ENCODE results near the gene ZSWIM5. TPM values are rescaled to one million over a fixed set of nuclear protein-coding genes. Genes with fewer than 3 reads are reported as not detected.
"Not testable (repeated sequence)": the region's sequence is repeated elsewhere in the genome, so short reads cannot be mapped to it uniquely, and the experiment has no call there.

The ZSWIM5 gene
- total and polyA plus RNA-seq, 10 donors: 0.15 to 4.7 (median 2.7) TPM

DNA sequence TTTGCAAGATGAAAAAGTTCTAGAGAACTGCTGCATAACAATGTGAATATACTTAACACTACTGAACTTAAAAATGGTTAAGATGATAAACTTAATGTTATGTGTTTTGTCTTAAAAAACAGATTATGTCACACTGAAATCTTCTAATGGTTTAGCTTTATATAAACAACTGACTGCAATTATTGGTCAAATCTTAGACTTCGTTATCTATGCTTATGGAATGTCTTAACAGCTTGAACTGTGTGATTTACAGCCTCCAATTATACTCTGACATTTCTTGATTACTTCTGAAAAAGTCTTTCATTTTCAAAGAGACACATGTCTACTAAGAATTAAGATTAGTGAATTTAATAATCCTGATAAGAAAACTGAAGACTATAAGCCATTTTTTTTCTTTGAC, 71.1 kb downstream of the ZSWIM5 start:
- peaks cover 0 to 9% (median 4%) of the 10 kb centered on the region in 6 donors for H3K4me1 ChIP-seq
- intact Hi-C loops (cut with DNase I; ENCODE audit: low total_unique reads): no loop called here
- no peak for DNase-seq
- no peak overlapping the region for H3K4me3 ChIP-seq
- TF ChIP-seq POLR2A (IDR thresholded peaks at IDR 0.05): no peak
- no peak for TF ChIP-seq CTCF (IDR thresholded peaks at IDR 0.05 in 8 of 11, conservative IDR thresholded peaks at IDR 0.05 in 3 of 11)
- TF ChIP-seq POLR2AphosphoS5 (IDR thresholded peaks at IDR 0.05): no peak
- no peaks in the 10 kb centered on the region for H3K27me3 ChIP-seq (replicated peaks in 1 of 7)
- peaks cover 0 to 5% (median 0%) of the 10 kb centered on the region in 8 donors for H3K9me3 ChIP-seq
- 71 to 94% (median 88%) methylated on average over 1 of the region's 1 CpG for WGBS, 5 donors
- no peak overlapping the region for H3K27ac ChIP-seq
- H3K36me3 ChIP-seq: no peaks in the 10 kb centered on the region

GRCh38 chr1:45134461-45134873, 71.9 kb downstream of the ZSWIM5 start:
- 70 to 86% (median 76%) methylated on average over 2 of the region's 2 CpGs for WGBS, 5 donors
- no peaks in the 10 kb centered on the region for H3K27me3 ChIP-seq (replicated peaks in 1 of 7)
- intact Hi-C loops (cut with DNase I; ENCODE audit: low total_unique reads): no loop called here
- H3K27ac ChIP-seq: peak overlapping the region in 5 of 8 donors; percentile 1 to 54 (median 22)
- TF ChIP-seq CTCF (IDR thresholded peaks at IDR 0.05 in 8 of 11, conservative IDR thresholded peaks at IDR 0.05 in 3 of 11) (no peak), POLR2A (IDR thresholded peaks at IDR 0.05) (no peak), POLR2AphosphoS5 (IDR thresholded peaks at IDR 0.05) (no peak)
- no peak overlapping the region for H3K4me3 ChIP-seq
- H3K36me3 ChIP-seq: no peaks in the 10 kb centered on the region
- no peak for DNase-seq
- peaks cover 0 to 9% (median 4%) of the 10 kb centered on the region in 6 donors for H3K4me1 ChIP-seq
- peaks cover 0 to 5% (median 0%) of the 10 kb centered on the region in 8 donors for H3K9me3 ChIP-seq

DNA sequence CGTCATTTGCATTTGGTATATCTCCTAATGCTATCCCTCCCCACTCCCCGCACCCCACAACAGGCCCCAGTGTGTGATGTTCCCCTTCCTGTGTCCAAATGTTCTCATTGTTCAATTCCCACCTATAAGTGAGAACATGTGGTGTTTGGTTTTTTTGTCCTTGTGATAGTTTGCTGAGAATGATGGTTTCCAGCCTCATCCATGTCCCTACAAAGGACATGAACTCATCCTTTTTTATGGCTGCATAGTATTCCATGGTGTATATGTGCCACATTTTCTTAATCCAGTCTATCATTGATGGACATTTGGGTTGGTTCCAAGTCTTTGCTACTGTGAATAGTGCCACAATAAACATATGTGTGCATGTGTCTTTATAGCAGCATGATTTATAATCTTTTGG, 73.7 kb downstream of the ZSWIM5 start:
- H3K4me1 ChIP-seq; DNase-seq; H3K27ac ChIP-seq; intact Hi-C loops (cut with DNase I; ENCODE audit: low total_unique reads); H3K4me3 ChIP-seq; H3K27me3 ChIP-seq (replicated peaks in 1 of 7); H3K9me3 ChIP-seq; H3K36me3 ChIP-seq: not testable (repeated sequence)
- 78 to 94% (median 89%) methylated on average over 2 of the region's 2 CpGs for WGBS, 5 donors

- intact Hi-C loops (cut with DNase I; ENCODE audit: low total_unique reads): no loop called here
- Histone ChIP-seq H3K4me3 (no peak overlapping the region), H3K27me3 (replicated peaks in 1 of 7) (no peaks in the 10 kb centered on the region), H3K4me1 (no peaks in the 10 kb centered on the region), H3K36me3 (no peaks in the 10 kb centered on the region), H3K9me3 (no peaks in the 10 kb centered on the region), H3K27ac (no peak overlapping the region)
- no peak for DNase-seq
- no peak for TF ChIP-seq CTCF (IDR thresholded peaks at IDR 0.05 in 8 of 11, conservative IDR thresholded peaks at IDR 0.05 in 3 of 11)
- no peak for TF ChIP-seq POLR2AphosphoS5 (IDR thresholded peaks at IDR 0.05)
- no peak for TF ChIP-seq POLR2A (IDR thresholded peaks at IDR 0.05)
- 57 to 98% (median 89%) methylated on average over 2 of the region's 2 CpGs for WGBS, 5 donors
These were observed 83.0 kb downstream of the ZSWIM5 start for GRCh38 chr1:45123358-45123757.

DNA sequence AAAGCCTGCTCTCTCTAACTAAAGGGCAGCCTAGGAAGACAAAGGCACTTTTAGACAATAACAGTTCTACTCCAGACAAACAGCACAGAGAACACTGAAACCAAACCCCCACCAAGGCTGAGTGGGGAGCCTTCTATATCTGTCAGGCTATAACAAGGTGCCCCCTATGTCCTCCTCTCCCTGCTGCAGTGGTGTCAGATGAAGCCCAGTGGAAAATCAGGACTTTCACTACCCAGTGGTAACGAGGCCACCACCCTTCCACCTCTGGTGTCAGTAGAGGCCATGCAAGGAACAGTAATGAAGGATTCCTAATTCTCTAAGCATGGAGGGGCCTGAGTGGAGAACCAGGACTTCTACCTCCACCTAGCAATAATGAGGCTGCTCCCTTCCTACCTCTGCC, 83.7 kb downstream of the ZSWIM5 start:
- intact Hi-C loops (cut with DNase I; ENCODE audit: low total_unique reads): no loop called here
- TF ChIP-seq POLR2AphosphoS5 (IDR thresholded peaks at IDR 0.05) (no peak), CTCF (IDR thresholded peaks at IDR 0.05 in 8 of 11, conservative IDR thresholded peaks at IDR 0.05 in 3 of 11) (no peak), POLR2A (IDR thresholded peaks at IDR 0.05) (no peak)
- Histone ChIP-seq H3K27ac (no peak overlapping the region), H3K4me1 (peaks cover 0 to under 1% (median 0%) of the 10 kb centered on the region in 6 donors), H3K4me3 (no peak overlapping the region), H3K9me3 (no peaks in the 10 kb centered on the region), H3K36me3 (no peaks in the 10 kb centered on the region), H3K27me3 (replicated peaks in 1 of 7) (no peaks in the 10 kb centered on the region)
- DNase-seq: no peak
- 68 to 100% (median 93%) methylated on average over 1 of the region's 1 CpG for WGBS, 5 donors
